ENCODE data around the gene NDUFA7.

Gene NDUFA7

DNA sequence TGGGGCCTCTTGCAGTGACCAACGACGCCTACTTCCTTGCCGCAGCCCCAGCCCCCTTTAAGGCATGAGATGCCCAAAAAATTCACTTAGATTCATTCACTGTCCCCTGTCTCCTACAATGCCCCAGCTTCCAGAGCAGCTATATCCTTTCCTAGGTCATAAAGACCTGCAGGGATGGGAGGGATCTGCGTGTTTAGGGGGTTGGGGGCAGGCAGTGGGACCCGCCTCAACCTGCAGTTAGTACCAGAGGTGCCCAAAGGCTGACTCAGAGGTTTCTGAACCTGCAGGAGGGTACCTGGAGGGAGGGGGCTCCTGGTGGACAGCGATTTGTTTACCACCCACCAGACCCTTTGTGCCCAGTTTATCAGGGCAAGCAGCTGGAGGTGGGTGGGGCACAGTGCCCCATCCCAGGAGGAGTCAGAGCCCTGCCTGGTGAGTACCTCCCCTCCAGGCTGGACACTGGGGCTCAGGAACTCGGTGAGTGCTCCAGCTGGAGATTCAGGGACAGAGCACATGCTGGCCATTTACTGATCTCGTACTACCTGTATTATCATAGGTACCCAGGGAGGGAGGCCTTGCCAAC, 10.2 kb upstream of the NDUFA7 start:
- no peak for TF ChIP-seq CTCF (IDR thresholded peaks at IDR 0.05; ENCODE audit: borderline replicate concordance, insufficient read depth, low read depth, low read length)
- no peak overlapping the region for H3K4me3 ChIP-seq (ENCODE audit: low read depth, low read length)

DNA sequence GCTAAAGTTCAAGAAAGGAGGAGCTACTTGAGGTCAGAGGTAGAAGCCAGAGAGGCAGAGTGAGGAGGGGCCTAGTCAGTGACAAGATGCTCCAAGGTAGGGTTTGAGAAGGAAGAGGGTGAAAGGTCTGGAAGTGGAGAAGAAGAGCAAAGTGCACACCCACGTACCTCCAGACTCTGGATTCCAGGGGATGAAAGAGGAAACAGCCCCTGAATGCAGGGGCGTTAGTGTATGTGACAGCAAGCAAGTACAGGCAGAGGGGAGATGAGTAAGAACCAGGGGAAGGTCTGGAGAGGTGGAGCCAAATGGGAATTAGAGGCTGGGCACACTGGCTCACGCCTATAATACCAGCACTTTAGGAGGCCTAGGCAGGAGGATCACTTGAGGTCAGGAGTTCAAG, 8.8 kb upstream of the NDUFA7 start:
- no peak for TF ChIP-seq CTCF (IDR thresholded peaks at IDR 0.05; ENCODE audit: borderline replicate concordance, insufficient read depth, low read depth, low read length)
- no peak overlapping the region for H3K4me3 ChIP-seq (ENCODE audit: low read depth, low read length)

- H3K4me3 ChIP-seq (ENCODE audit: low read depth, low read length), result no peak overlapping the region
- TF ChIP-seq CTCF (IDR thresholded peaks at IDR 0.05; ENCODE audit: borderline replicate concordance, insufficient read depth, low read depth, low read length), result no peak
These were observed 4.3 kb upstream of the NDUFA7 start for GRCh38 chr19:8325454-8325853.

DNA sequence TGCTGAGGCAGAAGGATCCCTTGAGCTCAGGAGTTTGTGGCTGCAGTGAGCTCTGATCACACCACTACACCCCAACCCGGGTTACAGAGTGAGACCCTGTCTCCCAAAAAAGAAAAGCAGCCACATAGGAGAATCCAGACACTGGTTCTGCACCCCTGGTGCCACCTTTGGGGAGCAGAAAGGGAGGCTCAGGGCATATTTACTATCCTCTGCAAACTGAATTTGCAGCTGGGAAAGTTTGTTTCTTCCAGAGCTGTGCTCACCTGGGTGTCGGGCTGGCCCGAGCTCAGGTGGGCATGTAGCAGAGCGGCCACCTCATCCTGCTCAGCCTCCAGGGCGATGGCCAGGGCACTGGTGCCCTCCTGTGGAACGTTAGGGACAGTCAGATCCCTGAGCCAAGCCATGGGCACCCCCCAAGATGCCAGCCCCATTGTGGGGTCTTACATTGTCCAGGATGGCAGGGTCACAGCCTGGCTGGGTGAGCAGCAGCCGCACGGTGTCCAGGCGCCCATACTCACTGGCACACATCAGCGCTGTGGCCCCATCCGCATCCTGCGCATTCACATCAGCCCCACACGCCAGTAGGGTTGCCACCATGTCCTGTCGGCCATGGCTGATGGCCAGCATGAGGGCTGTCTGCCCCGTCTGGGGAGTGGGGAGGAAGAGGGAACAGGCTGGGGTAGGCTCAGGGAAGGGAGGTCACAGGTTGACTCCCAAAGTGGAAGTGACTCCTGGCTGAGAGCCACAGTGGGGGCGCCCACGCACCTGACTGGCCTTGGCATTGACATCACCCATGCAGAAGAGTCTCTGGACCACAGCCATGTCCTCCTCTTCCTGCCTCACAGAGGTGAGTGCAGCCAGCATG, 3.2 kb upstream of the NDUFA7 start:
- no peak for TF ChIP-seq CTCF (IDR thresholded peaks at IDR 0.05; ENCODE audit: borderline replicate concordance, insufficient read depth, low read depth, low read length)
- H3K4me3 ChIP-seq (ENCODE audit: low read depth, low read length), result no peak overlapping the region

DNA sequence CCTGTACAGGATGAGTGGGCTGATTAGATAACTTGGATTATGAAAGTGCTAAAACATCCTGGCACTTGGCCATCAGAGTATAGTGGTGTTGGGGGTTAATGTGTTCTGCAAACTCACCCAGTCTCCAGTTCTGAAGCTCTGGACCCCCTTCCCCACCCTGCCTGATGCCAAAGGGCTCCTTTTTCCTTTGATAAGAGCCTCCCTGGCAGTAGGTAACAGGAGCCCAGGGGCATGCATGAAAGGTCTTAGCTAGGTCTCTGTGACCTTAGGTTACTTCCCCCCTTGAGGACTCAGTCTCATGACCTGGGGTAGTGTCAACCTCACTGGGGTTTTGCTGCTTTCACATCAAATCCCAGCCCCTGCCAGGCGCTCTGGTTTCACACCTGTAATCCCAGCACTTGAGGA, 2.6 kb upstream of the NDUFA7 start:
- H3K4me3 ChIP-seq (ENCODE audit: low read depth, low read length), result no peak overlapping the region
- no peak for TF ChIP-seq CTCF (IDR thresholded peaks at IDR 0.05; ENCODE audit: borderline replicate concordance, insufficient read depth, low read depth, low read length)

DNA sequence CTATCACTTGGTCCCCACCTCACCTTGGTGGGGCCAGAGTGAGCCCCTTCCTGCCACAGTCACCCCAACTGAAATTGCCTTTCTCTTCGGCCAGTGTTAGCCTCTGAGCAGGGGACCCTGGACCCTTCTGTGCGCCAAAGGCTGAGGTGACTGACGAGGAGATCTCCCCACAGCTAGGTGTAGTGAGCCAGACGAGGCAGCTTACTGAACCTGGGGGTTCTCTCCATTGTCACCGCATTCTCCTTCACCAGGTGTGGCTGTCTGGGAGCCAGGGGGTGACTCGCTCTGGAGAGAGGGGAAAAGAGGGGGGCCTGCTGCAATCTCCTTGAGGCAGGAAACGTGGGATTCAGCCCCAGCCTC, 1.4 kb upstream of the NDUFA7 start:
- TF ChIP-seq CTCF (IDR thresholded peaks at IDR 0.05; ENCODE audit: borderline replicate concordance, insufficient read depth, low read depth, low read length), result no peak
- H3K4me3 ChIP-seq (ENCODE audit: low read depth, low read length), result peak overlapping the region; percentile 95

Measured in GM12875 (cell line).